NCI-H1092 (cell line): ENCODE results near the gene DPF1.

ENCODE experiments used
- DNase-seq: peaks from one replicate; lab custom pipeline; 2025; lab: John Stamatoyannopoulos, UW

DPF1 gene

DNA sequence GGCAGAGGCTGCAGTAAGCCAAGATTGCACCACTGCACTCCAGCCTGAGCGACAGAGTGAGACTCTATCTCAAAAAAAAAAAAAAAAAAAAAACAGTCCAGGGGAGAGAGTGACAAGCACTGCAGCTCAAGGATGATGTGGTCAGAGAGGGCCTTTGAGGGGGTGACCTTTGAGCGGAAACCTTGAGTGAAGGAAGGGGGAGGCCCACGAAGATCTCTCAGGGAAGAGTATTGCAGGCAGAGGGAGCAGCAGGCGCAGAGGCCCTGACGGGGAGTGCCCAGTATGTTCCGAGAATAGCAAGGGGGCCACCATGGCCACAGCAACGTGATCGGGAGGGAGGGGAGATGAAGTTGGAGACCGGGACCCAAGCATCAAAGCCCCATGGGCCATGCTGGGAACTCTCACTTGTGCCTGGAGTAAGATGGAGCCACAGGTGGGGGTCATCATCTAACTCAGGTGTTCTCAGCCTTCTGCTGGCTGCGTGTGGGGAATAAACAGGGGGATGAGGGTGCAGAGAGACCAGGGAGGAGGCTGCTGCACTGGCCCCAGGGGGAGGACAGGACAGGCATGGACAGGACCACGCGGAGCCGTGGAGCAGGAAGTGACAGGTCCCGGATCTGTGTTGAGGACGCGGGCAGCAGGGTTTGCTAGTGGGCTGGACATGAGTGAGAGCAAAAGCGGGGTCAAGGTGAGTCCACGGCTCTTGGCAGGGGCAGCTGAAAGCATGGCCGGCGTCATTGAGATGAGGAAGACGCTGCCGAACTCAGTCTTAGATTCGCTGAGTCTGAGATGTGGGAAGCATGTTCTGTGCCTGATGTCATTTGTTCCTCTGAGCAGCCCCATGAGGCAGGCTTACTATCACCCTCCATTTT is 60.4 kb downstream of the DPF1 start:
- no peak for DNase-seq

GRCh38 chr19:38162632-38163031 is 61.4 kb downstream of the DPF1 start:
- no peak for DNase-seq

DNA sequence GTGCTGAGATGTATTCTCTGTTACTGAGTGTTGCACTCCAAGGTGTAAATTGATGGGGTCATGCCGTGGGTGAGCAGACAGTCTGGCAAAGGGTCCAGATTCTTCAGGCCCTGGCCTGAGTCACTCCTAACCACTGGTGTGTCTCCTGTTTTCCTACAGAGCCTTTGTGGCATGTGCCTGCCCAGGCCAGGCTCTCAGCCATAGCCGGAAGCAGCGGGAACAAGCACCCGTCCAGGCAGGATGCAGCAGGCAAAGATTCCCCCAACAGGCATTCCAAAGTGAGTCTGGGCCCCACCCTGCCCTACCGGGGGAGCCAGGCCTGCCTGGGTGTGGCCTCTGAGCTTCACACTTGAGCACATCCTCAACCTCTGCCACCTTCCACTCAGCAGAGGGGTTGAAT is 61.9 kb downstream of the DPF1 start:
- DNase-seq, result no peak
